ENCODE data around the gene NEK7.

NEK7 gene

DNA sequence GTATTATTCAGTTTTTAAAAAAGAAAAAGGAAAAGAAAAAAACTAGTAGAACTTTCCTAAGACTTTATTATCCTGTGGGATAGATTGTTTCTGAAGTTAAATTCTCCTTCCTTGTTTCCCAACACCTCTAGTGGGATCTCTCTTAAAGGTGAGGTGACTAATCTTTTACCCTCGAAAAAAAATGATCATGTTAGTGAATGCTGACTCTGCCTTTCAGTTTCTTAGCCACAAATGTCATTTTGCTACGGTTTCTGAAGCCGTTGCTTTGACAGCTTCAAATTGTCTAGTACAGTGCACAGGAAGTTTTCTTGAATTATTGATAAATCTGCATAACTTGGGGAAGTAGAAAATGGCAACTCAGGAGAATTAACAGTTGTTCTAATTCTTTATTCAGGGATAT lies 13.0 kb upstream of the NEK7 start:
- DNase-seq (ENCODE audit: low read depth in 2 of 3, low spot score in 2 of 3) = no peak

DNA sequence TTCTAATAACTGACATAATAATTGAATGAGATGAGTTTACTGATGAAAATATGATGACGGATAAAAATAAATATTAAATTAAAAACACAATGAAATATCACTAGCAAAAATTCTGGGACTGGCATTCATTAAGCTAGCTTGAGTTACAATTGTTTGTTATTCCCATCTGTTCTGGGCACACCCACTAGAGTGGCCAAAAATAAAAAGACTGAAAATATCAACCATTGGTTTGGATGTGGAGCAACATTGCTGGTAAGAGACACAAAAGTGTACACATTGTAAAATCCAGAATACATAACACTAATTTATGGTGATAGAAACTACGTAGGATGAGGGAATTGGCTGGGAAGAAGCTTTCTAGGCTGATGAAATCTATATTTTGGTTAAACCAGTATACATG lies 9.6 kb upstream of the NEK7 start:
- no peak for DNase-seq (ENCODE audit: low read depth in 2 of 3, low spot score in 2 of 3)

DNA sequence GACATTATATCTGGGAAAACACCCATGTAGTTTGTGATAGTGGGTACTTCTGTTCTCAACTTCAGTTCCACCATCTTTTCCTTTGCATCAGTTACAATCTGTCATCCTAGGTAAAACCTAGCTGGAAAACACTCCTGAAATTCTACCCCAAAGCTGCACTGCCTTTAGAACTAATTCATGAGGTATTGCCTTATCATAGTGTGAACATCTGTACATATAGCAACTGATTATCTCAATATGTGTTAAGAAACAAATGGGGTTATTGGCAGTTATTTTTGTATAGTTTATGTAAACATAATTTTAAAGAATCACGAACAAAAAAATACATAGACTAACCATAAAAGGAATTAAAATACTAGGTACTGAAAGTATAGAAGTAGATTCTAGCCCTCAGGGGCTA lies 6.4 kb upstream of the NEK7 start:
- no peak for DNase-seq (ENCODE audit: low read depth in 2 of 3, low spot score in 2 of 3)

DNA sequence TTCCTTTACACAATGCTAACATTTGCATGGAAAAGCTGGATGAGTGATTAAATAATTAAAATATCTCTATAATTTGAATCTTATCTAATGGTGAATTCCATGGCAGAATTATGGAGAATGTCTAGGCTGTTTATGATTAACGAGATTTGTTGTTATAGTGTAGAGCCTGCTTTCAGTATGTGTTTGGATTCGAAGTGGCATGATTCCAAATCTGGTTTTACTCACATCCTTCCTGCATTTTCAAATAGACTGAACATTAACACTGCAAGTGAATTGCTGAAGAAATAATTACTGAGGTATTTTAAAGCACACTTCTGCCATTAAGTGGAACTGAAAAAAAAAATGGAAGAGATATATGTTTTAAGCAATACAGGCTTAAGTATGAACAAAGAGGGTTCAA lies 5.1 kb upstream of the NEK7 start:
- DNase-seq (ENCODE audit: low read depth in 2 of 3, low spot score in 2 of 3) = no peak

DNA sequence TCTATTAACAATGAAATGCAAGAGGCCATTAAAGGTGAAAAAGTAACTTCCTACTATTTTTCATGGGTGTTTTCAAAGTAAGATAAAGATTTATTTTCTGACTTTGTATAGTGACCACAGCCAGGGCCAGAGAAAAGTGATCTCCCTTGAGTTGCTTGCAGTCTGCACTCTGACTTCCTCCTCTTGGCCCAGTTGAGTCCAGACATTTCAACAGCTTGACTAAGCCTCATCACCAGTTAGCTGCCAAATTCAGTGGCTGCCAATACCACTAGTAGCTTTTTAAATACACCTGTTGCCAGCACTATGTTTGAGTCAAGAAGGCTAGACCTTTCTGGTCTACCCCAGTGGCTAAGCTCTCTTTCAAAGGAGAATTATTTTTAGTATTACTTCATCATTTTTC lies 3.7 kb upstream of the NEK7 start:
- DNase-seq (ENCODE audit: low read depth in 2 of 3, low spot score in 2 of 3) = no peak

DNA sequence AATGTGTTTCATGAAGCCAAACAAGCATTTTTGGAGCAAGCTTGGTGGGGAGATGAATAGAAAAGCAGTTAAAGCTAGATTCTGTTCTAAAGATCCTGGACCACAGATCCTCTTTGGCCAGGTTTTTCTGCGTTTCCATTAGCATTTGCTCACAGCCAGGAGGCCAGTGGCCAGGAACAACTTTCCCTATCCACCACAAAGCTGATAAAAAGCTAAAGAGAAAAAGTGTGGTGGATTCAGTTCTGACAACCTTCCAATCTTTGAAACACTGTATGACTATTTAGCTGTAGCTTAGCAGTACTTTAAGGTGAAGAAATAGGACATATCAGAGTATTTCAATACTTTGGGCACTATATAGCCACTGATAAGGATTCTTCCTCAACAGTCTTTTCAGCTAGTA lies 3.0 kb upstream of the NEK7 start:
- DNase-seq (ENCODE audit: low read depth in 2 of 3, low spot score in 2 of 3) = no peak

DNA sequence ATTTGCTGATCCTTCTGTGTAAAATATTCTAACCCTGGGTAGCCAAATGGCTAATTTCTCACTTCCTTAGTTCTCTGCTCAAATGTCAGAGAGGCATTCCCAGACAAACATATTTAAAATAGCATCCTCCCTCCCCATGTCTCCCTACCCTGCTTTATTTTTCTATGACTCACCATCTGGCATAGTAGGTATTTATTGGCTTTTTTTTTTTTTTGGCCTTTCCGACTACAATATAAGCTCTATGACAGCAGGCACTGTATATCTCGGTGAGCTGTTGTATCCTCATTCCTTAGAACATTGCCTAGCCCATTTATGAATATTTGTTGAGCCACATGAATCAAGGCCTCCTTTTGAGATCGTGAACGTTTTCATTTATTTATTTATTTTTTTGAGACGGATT lies 1.5 kb upstream of the NEK7 start:
- DNase-seq (ENCODE audit: low read depth in 2 of 3, low spot score in 2 of 3) = no peak

DNA sequence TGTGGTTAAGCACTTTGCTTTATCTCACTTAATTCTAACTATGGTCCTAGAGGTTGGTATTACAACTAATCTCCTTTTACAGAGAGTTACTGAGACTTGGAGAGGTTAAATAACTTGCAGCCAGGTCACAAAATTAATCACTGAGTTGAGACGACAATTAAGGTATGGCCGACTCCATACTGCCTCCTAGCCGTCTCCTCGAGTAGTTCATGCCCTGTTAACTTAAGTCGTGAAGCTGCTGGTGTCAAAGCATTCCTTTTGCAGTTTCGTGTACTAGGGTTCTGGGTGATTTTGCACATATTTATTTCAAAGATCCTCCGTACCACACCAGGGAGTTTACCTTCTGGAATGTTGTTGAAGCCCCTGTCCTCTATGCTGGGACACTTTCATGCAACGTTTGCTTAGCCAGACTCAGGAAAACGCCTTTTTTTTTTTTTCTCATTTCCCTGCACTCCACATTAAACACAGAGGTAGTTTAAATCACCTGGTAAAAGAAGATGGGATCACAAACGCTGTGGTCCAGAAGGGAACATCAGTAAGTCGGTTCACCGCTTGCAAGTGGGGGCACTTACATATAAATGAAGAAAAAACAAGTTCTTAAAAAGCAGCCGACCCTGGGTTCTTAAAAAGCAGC lies 570 bp upstream of the NEK7 start:
- DNase-seq (ENCODE audit: low read depth in 2 of 3, low spot score in 2 of 3) = no peak

DNA sequence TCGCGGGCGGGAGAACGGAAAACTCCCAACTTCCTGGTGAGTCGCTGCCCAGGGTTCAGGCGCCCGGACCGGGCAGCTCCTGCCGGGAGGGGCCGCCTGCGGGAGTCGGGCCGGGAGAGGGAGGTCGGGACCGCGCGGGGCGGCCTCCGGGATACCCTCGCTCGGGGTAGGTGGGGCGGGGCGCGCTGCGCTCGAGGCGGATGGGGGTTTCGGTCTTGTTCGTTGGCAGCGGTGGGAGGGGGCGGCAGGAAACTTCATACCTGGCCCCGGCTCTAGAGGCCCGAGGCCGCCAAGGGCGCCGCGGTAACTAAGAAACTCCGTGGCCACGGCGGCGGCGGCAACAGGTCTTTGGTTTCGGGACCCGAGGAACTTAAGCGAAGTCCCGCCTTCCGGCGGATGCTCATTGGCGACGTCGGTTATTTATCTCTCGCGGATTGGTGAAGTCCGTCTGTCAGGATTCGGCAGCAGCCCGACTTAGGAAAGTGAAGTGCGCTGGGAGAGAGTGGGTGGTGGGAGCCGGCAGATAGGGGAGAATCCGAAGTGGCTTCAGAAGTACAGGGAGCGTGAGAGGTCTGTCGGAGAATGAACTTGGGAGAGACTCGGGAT lies 546 bp downstream of the NEK7 start:
- DNase-seq (ENCODE audit: low read depth in 2 of 3, low spot score in 2 of 3) = peak; percentile 55 to 63 (median 55)

DNA sequence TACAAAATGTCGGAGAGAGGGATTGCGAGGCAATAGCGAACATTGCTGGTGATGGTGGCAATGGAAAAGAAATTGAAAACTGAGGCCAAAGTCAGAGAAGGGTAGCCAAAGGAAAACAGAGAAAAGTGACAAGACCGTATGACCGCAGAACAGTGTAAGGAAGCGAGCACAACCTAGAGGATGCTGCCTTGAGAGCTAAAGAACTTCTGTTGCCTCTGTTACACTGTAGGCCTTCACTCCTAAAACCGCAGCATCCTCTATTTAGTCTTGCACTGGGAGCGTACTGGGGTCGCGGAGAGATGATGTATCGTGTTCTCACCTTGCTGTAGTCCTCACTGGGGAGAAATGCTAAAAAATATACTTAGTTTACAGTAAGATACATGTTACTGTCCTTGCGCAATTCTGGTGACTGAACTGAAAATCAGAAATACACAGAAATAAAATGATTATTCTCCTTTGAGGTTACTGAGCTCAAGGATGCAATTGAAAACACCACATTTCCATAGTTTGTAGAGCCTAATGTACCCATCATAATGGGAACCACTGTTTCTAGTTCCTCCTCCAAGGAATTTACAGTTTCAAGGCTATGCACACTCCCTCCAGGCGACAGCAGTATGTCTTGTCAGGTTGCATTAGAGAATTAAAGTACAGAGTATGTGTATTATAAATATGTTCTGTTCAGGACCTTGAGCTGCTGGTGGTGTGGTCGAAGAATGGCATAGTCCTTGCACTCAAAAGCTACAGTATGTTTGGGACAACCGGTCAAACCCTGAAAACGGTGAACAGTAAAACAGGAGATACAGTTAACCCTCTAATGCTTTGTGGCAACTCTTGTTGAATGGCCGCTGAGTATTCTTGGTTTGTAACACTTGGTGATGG lies 1.3 kb downstream of the NEK7 start:
- no peak for DNase-seq (ENCODE audit: low read depth in 2 of 3, low spot score in 2 of 3)

DNA sequence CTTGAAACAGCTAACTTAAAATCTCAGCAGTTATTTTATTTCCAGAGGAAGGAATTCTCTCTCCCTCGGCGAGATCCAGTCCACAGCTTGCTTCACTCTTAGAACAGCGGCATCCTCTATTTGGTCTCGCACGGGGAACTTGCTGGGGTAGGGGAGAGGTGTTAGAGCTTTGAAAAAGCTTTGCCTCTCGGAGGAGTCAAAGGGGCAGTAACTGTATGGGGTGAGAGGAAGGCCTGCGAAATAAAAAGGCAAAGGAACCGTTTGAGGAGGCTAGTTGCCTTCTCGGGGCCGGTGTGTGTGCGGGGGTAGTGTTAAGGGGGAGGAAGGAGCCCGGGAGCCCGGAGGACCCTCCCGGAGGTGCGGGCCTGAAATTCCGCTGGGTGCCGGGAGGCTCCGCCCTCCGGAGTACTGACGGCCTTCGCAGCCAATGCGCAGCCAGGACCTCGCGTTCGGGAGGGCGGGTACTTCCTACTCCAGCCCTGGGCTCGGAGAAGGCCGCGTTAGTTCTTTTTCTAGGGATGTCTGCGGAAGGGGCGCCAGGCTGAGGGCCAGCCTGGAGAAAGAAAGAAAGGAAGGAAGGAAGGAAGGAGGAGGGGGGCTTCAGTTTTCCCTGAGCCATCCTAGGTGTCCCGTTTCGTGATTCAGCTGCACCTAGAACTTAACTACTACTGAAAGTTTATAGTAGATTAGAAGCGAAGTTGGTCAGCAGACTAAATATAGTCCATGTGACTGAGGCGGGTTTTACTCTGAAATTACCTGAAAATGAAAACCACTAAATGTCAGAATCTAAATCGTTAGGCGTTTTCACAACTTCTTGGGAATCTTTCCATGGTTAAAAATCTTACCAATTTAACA lies 2.2 kb downstream of the NEK7 start:
- DNase-seq (ENCODE audit: low read depth in 2 of 3, low spot score in 2 of 3) = peak; percentile 66 to 77 (median 73)

DNA sequence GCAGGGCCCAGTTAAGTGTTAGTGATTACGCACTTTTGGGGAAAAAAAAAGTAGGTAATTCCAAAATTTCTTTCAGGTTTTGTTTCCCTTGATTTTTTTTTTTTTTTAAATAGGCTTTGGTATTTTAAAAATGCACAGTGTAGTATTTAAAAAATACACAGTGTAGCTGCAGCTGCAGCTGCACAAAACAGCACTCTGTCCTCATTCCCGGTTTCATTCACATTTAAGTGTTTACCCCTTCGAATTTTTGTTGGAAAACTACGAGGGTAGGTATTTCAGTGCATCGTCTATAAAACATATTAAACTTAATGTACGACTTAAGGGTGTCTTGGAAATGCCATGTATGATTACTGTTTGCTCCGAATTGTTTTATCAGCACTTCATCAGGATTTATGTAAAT lies 3.4 kb downstream of the NEK7 start:
- DNase-seq (ENCODE audit: low read depth in 2 of 3, low spot score in 2 of 3) = no peak

DNA sequence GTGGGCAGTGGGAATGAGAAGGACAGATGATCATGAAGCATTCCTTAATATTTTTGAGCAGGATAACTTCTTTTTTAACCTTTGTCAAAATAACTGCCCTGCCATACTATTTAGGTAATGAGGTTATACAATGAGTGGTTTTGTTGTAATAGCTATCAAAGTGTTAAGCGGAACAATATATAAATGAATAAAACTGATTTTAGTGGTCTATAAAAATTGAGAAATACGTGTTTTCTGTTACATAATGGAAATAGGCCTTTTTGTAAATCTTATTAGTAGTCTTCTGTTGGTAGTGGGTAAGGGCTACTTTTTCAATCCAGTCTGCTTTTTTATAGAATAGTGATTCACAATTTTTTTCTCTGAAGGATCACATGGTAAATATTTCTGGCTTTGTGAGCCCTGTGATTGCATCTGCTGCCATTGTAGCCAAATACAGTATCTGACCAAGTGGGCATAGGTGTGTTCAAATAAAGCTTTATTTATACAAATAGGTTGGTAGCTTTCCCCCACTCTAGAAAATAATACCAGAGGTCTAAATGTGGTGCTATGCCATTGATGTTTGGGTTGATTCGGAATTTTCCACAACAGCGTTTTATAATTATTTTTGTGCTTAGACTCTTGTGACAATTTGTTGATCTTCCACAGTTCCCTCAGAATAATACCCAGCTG lies 4.3 kb downstream of the NEK7 start:
- DNase-seq (ENCODE audit: low read depth in 2 of 3, low spot score in 2 of 3) = no peak

DNA sequence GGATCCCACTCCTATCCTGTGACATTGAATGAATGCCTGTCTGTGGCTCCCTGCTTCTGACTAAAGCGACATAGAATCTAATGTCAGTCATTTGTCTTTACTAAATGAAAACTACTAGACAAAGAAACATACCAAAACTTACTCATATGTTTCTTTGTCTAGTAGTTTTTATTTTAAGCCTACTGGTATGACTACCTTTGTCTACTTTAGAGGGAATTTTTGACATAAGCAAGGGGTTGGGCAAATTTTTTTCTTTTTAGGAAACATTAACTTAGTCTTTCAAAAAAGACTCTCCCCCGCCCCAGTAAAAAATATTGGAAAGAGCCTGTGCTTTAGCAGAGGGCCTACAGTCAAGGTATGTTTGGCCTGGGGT lies 4.9 kb downstream of the NEK7 start:
- DNase-seq (ENCODE audit: low read depth in 2 of 3, low spot score in 2 of 3) = no peak

DNA sequence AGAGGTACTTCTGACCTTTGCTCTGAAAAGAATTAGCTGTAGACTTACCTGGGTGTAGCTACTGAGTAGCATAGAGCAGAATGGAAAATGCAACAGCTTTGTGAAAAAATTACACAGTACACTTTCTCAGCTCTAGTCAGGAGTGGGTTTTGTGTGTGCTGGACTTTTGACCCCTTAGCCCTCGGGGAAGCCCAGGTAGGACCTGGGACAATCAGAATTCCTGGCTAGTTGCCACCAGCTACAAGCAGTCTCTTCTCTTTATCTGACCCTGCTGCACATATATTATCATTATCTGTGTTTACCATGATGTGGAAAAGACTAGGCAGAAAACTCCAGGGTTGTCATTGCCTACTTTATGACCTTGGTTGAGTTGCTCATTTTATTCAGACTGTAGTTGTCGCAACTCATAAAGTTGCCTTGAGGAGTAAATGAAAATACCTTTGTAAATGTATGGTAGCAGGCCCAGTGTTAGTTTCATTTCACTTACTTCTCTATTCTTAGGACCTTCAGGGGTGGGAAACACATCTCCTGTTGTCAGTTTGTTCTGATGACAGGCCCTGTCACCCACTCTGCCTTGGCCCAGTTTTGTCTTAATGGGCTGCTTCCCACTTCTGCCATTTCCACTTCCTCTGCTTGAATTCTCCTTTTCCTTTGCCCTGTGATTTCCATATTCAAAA lies 5.4 kb downstream of the NEK7 start:
- no peak for DNase-seq (ENCODE audit: low read depth in 2 of 3, low spot score in 2 of 3)

DNA sequence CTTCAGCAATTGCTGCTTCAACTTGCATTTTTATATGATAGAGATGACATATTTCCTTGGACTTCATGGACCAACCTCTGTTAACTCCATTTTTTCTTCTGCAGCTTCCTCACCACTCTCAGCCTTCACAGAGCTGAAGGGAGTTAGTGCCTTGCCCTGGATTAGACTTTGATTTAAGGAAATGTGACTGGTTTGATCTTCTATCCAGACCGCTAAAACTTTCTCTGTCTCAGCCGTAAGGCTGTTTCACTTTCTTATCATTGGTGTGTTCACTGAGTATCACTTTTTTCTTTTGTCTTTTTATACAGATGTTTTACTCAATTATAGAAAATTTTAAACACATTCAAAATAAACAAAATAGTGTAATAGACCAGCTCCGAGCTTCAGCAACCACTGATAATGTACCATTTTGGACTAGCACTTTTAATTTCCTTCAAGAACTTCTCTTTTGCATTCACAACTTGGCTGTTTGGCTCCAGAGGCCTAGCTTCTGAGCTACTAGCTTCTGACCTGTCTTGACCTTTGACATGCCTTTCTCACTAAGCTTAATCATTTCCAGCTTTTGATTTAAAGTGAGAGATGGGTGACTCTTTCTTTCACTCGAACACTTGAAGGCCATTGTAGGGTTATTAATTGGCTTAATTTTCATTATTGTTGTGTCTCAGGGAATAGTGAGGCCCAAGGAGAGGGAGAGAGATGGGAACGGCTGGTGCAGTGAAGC lies 9.3 kb downstream of the NEK7 start:
- no peak for DNase-seq (ENCODE audit: low read depth in 2 of 3, low spot score in 2 of 3)

DNA sequence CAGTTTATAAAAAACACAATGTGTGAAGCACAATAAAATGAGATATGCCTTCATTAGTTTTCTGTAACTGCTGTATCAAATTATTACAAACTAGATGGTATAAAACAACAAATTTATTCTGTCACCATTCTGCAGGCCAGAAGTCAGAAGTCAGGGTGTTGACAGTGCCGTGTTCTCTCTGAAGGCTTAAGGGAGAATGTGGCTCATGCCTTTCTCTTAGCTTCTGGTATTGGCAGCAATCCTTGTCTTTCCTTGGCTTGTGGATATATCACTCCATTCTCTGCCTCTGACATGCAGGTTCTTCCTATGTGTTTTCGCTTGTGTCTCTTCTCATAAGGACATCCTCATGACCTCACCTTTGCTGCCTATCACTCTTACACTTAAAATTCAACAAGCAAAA lies 10.1 kb downstream of the NEK7 start:
- no peak for DNase-seq (ENCODE audit: low read depth in 2 of 3, low spot score in 2 of 3)

DNA sequence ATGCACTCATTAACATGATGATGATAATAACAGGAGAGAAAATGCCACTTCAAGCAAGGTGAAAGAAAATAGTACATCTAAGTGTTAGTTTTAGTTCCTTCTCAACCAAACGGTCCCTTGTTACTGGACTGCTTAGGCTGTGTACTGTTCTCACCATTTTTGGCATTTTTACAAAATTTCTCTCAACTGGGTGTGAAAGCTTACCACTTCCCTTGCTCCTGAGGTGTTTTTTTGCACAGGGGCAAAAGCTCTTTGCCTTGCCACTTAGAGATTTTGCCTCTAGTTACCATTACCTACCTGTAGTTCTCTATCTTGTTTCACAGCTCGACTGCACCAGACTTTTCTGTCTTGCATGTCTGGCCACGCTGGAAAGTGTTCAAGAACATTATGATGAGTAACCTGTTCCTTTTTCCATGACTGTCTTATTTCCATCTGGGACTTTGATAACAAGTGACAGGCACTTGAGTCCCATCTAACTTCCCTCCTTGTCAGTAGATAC lies 10.7 kb downstream of the NEK7 start:
- no peak for DNase-seq (ENCODE audit: low read depth in 2 of 3, low spot score in 2 of 3)

DNA sequence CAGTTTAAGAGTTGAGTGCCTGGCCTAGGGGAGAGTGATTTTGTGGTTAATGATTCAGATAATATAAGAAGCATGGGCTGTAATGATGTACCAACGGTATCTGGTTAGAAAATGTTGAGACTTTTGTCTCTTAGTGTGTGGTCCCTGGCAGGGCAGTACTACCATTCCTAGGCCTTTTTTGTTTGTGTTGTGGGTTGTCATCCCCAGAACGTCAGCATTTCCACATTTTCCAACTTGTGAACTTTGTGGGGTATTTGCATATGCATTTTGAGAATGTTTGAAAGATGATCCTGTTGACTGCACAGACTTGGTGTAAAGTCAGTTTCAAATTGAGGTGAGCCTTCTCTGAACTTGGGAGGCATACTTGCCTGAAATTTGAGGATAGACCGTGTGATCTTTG lies 11.4 kb downstream of the NEK7 start:
- DNase-seq (ENCODE audit: low read depth in 2 of 3, low spot score in 2 of 3) = no peak

DNA sequence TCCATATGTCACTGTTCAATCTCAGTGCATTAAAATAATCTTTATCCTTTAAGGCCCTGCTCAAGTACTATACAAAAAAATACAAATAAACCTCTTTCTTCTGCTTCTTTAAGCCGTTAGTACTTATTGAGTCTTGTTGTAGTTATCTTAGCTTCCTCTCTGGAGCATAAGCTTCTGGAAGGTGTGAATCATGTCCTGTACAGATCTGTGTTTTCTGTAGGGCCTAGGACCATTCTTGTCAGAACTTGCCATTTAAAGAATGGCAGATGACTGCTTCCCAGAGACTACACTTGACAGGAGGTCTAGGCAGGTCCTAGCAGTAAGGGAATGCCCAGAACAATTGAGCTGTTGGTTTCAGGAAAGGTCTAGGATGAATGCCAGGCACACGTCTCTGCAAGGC lies 12.9 kb downstream of the NEK7 start:
- no peak for DNase-seq (ENCODE audit: low read depth in 2 of 3, low spot score in 2 of 3)
